Spleen (tissue), 7 donors: Measurements from ENCODE around the gene NRIP3.

Source experiments
- POLR2A ChIP-seq, 3 donors: fragments of 450-650 bp; IDR thresholded peaks; one replicate each; pipeline ENCODE4 v1.5.1; 2017; ENCODE audit warnings: antibody characterized with exemption in 3 of 3, mild to moderate bottlenecking in 1 of 3
- POLR2AphosphoS5 ChIP-seq, 3 donors: sonication (generic); formaldehyde crosslinking; IDR thresholded peaks; one replicate each; pipeline ENCODE4 v1.5.1; 2017; ENCODE audit warnings: antibody characterized with exemption in 3 of 3
- TF ChIP-seq, protein P1 (sequence below), 11 experiments: fragments of 200-600 bp in 7 of 11; fragments of 450-650 bp in 4 of 11; sonication (generic) in 4 of 11; IDR thresholded peaks in 8 of 11; conservative IDR thresholded peaks in 3 of 11; 1 replicate in 7 of 11; 2 replicates in 4 of 11; pipeline versions ENCODE4 v1.4.0 to v1.8.0; 2016 to 2021; ENCODE audit warnings: antibody characterized with exemption in 11 of 11, inconsistent platforms in 4 of 11, mild to moderate bottlenecking in 1 of 11
- donor health status: DM: no; HTN: no; CAD: no; lungs with moderate emphysema.
- donor health status: DM: no; HTN: no; CAD: no.
- donor health status: DM: no; HTN: no; CAD: no.

DNA sequence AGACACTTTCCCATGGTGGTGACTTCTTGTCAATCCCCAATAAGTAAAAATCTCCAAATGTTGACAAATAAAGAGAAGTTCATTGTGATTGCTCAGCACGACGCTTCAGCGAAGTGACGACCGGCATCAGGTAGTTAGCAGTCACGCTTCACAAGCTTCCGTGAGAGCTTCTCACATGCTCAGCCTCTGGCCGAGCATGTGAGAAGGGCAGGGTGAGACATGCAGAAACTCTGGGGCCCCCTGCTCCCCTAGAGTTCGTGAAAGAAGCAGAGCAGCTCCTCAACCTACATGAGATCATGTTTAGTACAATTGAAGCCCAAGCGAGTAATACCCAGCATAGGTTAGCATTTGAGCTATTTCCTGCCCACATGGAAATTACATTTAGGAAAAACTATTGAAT, 66.6 kb downstream of the NRIP3 start:
- TF ChIP-seq, protein P1, sequence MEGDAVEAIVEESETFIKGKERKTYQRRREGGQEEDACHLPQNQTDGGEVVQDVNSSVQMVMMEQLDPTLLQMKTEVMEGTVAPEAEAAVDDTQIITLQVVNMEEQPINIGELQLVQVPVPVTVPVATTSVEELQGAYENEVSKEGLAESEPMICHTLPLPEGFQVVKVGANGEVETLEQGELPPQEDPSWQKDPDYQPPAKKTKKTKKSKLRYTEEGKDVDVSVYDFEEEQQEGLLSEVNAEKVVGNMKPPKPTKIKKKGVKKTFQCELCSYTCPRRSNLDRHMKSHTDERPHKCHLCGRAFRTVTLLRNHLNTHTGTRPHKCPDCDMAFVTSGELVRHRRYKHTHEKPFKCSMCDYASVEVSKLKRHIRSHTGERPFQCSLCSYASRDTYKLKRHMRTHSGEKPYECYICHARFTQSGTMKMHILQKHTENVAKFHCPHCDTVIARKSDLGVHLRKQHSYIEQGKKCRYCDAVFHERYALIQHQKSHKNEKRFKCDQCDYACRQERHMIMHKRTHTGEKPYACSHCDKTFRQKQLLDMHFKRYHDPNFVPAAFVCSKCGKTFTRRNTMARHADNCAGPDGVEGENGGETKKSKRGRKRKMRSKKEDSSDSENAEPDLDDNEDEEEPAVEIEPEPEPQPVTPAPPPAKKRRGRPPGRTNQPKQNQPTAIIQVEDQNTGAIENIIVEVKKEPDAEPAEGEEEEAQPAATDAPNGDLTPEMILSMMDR (IDR thresholded peaks at IDR 0.05 in 8 of 11, conservative IDR thresholded peaks at IDR 0.05 in 3 of 11) = no peak
- TF ChIP-seq POLR2A (IDR thresholded peaks at IDR 0.05) (no peak), POLR2AphosphoS5 (IDR thresholded peaks at IDR 0.05) (no peak)
